Stimulated activated naive CD8-positive, alpha-beta T cell treated with anti-CD3 and anti-CD28 coated beads, Interleukin-15, Interleukin-2, amounts not matched to agents 100 ng/mL and 50 ng/mL, for 24 hours (primary cell): ENCODE results near the gene ZNF93.
"Not testable (repeated sequence)": the region's sequence is repeated elsewhere in the genome, so short reads cannot be mapped to it uniquely, and the experiment has no call there.

Experiments
- H3K27ac Mint-ChIP-seq: one replicate; pipeline ENCODE4 v1.8.0; 2021; ENCODE audit warnings: mild to moderate bottlenecking, mixed read lengths
- H3K27me3 Mint-ChIP-seq: one replicate; pipeline ENCODE4 v1.8.0; 2021; ENCODE audit warnings: mixed read lengths
- H3K36me3 Mint-ChIP-seq: one replicate; pipeline ENCODE4 v1.8.0; 2021; ENCODE audit warnings: low read depth, mixed read lengths
- H3K4me1 Mint-ChIP-seq: one replicate; pipeline ENCODE4 v1.8.0; 2021; ENCODE audit warnings: low read depth, mixed read lengths
- H3K4me3 Mint-ChIP-seq: one replicate; pipeline ENCODE4 v1.8.0; 2021; ENCODE audit warnings: mild to moderate bottlenecking, mixed read lengths
- H3K9me3 Mint-ChIP-seq: one replicate; pipeline ENCODE4 v1.8.0; 2021; ENCODE audit warnings: mixed read lengths

Gene ZNF93

GRCh38 chr19:19959151-19959799, 58.5 kb downstream of the ZNF93 start:
- not testable (repeated sequence) for H3K27ac Mint-ChIP-seq, H3K9me3 Mint-ChIP-seq, H3K36me3 Mint-ChIP-seq

GRCh38 chr19:19964416-19964815, 63.7 kb downstream of the ZNF93 start:
- Mint-ChIP-seq H3K27ac (no peak overlapping the region), H3K27me3 (no peaks in the 10 kb centered on the region), H3K9me3 (peaks cover 34% of the 10 kb centered on the region), H3K4me1 (no peaks in the 10 kb centered on the region), H3K4me3 (no peak overlapping the region), H3K36me3 (peaks cover 6% of the 10 kb centered on the region)

More at GRCh38 chr19:19959151-19959799, 58.5 kb downstream of the ZNF93 start:
- H3K4me1 Mint-ChIP-seq, H3K27me3 Mint-ChIP-seq, H3K4me3 Mint-ChIP-seq: not testable (repeated sequence)

- not testable (repeated sequence) for H3K27ac Mint-ChIP-seq, H3K4me1 Mint-ChIP-seq, H3K27me3 Mint-ChIP-seq, H3K36me3 Mint-ChIP-seq, H3K4me3 Mint-ChIP-seq
- H3K9me3 Mint-ChIP-seq, result peaks cover 41% of the 10 kb centered on the region
Observed at GRCh38 chr19:19966126-19966525, 65.4 kb downstream of the ZNF93 start.

GRCh38 chr19:19966862-19967261, 66.1 kb downstream of the ZNF93 start:
- H3K36me3 Mint-ChIP-seq, result peaks cover 6% of the 10 kb centered on the region
- H3K4me1 Mint-ChIP-seq, result no peaks in the 10 kb centered on the region
- H3K27me3 Mint-ChIP-seq, result peaks cover 4% of the 10 kb centered on the region
- H3K27ac Mint-ChIP-seq, result no peak overlapping the region
- H3K9me3 Mint-ChIP-seq, result peaks cover 44% of the 10 kb centered on the region
- H3K4me3 Mint-ChIP-seq, result no peak overlapping the region
